Stimulated activated CD8-positive, alpha-beta memory T cell treated with anti-CD3 and anti-CD28 coated beads, Interleukin-4, amount 100 ng/mL, for 1 hour (primary cell): Measurements from ENCODE around the gene TMEM163.

Source experiments
- DNase-seq, 2 donors: peaks; one replicate each; pipeline ENCODE4 v3.0.0-alpha.2; 2020; ENCODE audit warnings: low read depth in 2 of 2, low spot score in 1 of 2

The TMEM163 gene

DNA sequence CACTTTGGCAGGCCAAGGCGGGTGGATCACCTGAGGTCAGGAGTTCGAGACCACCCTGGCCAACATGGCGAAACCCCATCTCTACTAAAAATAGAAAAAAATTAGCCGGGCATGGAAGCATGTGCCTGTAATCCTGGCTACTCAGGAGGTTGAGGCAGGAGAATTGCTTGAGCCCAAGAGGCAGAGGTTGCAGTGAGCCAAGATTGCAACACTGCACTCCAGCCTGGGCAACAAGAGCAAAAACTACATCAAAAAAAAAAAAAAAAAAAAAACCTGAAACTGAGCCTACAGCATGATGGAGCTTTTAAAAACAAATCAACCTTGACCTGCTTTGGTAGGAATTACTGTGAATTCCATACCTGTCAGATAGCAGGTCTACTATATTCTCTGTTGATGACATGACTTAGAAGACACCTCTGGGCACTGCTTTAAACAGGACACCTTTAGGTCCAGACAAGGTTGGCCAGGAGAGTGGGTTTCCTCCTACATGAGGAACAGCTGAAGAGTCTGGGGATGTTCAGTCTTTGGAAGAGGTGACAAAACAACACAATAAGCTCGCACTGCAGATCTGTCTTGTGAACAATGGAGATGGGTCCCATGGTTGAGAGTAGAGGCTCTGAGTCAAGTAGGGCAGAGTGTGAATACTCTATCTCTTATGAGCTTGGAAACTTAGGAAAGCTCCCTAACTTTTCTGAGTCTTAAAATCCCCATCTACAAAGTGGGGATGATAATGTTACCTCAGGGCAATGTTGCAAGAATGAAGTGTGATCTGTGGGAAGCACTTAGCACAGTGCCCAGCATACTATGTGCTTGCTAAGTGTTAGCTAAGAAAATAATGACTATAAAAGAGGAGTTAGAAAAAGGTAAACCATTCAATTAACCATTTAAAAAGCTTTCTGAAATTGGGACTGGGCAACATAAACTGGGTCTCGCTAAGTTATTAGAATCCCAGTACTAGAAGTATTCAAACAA is 25.2 kb downstream of the TMEM163 start:
- DNase-seq, result no peak

DNA sequence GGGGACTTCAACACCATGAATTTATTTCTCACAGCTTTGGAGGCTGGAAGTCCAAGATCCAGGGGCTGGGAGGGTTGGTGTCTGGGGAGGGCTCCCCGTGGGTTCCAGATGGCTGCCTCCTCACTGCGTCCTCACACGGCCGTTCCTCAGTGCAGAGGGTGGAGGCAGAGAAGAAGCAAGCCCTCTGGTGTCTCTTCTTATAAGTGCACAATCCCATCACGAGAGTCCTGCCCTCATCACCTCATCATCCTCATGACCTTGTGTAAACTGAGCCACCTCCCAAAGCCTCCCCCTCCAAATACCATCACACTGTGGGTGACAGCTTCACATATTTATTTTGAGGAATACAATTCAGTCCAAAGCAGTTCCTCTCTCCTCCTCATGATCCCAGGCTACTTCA is 26.3 kb downstream of the TMEM163 start:
- DNase-seq, result no peak

DNA sequence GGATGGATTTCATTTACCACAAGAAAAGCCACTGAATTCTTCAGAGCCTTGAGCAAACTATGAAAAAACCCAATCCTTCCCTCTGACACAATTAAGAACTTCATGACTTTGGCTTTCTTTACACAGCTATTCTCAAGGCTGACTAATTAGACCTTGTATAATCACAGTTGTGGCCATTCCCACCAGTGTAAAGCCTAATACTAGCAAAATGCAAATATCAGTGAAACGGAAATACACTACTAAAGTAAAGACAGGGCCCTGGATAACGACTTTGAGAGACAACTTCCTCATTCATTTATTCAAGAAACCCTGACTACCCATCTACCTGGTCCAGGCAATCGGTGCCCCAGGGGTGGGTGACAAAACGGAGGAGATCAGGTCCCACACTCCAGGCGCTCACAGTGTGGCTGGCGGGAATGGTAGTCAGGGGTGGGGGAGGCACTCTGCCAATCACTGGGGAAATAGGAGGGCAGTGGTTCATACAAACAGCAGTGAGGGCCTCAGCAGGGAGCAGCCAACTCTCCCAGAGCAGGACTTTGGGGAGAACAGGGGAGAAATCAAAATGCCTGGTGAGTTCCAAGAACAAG is 28.1 kb downstream of the TMEM163 start:
- no peak for DNase-seq

DNA sequence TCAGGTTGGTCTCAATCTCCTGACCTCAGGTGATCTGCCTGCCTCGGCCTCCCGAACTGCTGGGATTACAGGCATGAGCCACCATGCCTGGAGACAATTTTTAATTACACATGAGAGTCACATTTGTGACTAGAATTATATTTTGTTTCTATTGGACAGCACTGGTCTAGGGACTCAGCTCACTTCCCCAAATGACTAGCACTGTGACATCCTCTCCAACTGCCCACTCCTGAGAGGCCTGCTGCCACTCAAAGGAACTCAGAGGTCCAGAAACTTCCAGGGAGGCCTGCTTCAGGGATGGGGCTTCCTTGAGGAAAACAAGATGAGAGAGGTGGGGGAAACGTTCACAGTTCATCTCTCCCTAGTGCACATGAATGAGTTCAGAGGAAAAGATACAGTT is 29.5 kb downstream of the TMEM163 start:
- no peak for DNase-seq

DNA sequence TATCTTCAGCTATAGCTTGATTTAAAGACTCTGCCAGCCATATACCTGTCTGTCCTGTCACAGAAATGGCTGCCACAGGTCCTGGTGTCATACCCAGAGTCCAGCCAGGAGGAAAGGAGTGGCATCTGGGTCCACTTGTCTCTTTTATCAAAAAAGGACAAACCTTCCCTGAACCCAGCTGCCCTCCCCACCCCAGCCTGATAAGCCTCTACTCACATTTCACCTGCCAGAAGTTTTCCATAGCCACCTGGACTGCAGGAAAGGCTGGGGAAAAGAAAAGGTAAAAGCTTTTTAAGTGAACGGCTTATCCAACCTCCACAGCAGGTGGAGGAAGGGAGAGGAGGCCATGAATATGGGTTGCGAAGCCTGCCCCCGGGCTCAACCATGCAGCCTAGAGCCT is 32.8 kb downstream of the TMEM163 start:
- no peak for DNase-seq

DNA sequence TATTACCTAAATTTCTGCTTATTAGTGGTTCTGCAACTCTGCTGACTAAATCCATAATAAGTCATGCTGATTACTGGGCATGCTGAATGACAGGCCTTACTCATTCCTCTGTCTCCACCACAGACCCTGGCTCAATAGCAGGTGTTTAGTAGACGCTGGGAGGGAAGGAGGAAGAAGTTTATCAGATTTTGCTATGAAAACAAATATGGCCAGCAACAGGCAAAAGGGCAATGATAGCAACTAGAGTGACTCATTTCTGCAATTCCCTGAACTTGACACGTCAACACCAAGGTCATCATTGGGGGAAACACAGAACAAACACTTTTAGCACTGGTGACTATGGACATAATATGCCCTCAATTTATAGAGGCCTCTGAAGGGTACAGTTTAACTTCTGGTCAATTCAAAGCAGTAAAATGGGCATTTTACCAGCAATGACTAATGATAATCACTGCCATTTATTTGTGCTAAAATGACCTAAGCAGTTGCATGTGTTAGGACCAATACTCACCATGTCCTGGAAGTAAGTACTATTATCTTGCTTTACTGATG is 35.2 kb downstream of the TMEM163 start:
- no peak for DNase-seq

DNA sequence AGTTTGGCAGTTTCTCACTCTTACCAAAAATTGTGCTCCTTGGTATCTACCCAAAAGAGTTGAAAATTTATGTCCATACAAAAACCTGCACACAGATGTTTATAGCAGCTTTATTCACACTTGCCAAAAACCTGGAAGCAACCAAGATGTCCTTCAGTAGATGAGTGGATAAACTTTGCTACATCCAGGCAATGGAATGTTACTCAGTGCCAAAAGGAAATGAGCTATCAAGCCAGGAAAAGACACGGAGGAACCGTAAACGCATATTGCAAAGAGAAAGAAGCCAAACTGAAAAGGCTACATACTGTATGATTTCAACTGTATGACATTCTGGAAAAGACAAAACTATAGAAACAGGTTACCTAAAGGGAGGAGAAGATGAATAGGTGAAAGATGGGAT is 36.1 kb downstream of the TMEM163 start:
- DNase-seq, result no peak

GRCh38 chr2:134681201-134681600 is 37.6 kb downstream of the TMEM163 start:
- no peak for DNase-seq

- DNase-seq, result no peak
These were observed 39.1 kb downstream of the TMEM163 start for GRCh38 chr2:134679745-134680144.

GRCh38 chr2:134679294-134679693 is 39.5 kb downstream of the TMEM163 start:
- no peak for DNase-seq

DNA sequence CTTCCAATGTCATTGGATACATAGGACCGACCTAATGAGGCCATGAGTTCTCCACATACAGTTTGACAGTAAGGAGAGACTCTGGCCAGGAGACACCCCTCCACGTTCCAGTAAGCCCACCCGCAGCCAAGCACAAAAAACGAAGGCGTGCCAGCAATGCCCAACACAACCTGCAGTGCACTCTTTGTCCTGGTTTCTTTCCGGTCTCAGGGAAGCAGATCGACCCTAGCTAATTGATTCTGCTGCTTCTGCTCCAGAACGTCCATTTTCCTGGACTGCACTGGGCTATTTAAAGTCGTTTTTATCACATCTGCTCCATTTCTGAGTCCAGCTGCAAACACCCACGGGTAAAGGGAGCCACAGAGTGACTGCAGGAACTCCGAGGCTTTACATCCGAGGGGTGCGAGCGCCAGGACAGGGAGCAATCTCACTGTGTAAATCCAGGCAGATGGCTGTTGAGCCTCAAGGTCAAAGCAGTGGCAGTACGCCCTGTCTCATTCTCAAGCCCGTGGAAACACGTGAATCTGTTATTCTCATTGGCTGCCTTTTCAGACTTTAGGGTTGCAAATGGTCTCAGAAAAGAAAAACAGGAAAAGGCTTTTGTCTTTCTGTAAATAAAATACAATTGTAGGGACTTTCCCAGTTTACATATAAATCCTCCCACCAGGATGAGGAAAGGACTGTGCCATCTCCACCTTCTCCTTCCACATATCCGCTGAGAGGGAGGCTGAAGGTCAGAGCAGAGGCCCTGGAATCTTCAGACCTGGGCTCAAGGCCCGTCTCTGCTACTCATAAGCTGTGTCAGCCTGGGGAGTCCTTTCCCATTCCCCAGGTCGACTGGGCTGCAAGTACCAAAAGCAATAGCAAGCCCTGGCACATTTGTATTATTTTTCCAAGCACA is 40.7 kb downstream of the TMEM163 start:
- DNase-seq, result no peak

DNA sequence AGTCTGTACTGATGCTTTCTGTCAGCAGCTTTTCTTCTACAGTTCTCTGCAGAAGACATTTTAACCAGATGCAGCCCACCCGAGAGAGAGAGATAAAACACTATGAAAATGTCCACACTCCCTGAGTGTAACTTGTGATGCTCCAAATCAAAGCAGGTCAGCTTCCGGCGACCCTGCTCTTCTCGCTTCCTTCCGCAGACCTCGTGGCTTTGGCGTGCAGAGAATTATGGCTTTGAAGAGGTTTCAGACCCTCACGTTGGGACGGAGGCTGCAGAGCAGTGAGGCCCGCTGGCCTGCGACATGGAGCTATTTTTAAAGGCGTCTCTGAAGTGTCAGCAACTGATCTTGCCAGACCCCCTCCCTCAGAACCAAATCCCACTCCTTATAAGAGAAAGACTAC is 41.8 kb downstream of the TMEM163 start:
- no peak for DNase-seq

DNA sequence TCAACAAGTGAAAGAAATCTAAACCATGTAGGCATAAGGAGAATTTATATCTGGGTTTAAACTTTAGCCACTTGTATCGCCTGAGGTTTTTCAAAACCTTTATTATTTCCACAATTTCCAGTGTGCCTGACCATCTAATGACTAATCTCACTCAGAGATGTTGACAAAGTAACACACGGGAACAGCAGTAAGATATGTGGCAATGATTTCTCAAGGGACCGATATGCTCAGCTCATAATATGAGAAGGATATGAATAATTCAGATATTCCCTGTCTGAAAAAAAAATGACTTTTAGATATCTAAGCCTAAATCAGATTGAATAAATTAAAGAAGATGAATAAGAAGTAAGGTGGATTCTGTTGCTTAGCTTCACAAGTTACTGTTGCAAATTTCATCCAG is 43.5 kb downstream of the TMEM163 start:
- no peak for DNase-seq

DNA sequence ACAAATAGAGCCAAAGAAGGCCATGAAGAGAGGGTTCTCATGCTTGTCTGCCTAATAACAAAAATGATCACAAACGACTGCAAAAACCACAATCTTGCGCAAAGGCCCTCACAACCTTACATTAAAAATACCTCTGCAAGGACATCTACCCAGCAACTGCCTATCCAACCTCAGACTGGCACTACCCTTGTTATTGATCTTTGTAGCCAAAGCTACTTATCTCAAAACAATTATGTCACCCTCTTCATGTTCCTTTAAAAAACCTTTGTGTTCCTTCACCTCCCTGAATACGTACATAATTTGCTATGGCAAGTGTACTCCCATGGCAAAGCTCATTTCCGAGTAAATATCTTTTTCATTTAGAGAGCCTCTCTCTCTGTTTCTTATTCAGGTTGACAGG is 44.1 kb downstream of the TMEM163 start:
- DNase-seq, result no peak

DNA sequence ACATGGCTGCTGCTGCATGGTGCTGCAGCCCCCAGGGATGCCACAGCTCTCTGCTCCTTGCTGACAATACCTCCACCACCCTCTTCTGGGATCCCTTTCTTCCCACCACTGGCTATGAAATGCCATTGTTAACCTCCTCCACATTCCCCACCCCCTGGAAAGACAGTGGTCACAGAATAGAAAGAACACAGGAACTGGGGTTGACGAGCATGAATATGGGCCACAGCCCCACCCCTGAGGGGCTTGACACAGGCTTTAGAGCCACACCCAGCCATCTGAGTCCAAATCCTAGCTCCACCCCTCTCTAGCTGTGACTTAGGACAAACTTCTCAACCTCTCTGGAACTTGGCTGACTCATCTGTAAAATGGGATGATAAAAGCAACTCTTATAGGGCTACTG is 47.3 kb downstream of the TMEM163 start:
- no peak for DNase-seq

- no peak for DNase-seq
These were observed 47.8 kb downstream of the TMEM163 start for GRCh38 chr2:134670955-134671354.

GRCh38 chr2:134669731-134670669 is 48.8 kb downstream of the TMEM163 start:
- no peak for DNase-seq

GRCh38 chr2:134668821-134669220 is 50.0 kb downstream of the TMEM163 start:
- DNase-seq, result peak; percentile 54 to 63

GRCh38 chr2:134667541-134667940 is 51.3 kb downstream of the TMEM163 start:
- DNase-seq, result no peak

DNA sequence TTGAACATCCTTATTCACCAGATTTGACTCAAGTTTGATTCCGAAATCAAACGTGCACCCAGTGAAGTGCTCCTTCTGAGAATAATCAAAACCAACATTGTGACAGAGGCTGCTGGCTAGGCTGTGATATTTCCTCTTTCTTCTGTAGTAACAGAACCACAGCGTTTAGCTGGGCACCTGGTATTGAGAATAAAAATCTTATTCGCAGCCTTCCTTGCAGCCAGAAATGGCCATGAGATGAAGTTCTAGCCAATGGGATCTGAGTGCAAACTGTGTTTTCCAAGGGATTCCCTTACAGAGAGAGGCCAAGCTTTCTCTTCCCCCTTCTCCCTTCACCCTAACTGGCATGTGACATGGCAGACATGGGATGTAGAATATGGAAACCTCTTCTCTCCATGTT is 51.7 kb downstream of the TMEM163 start:
- DNase-seq, result no peak
